ENCODE data around the gene LRRTM1. TPM values are rescaled to one million over a fixed set of nuclear protein-coding genes. Genes with fewer than 3 reads are reported as not detected.

Gene LRRTM1
- total RNA-seq, result 0.63 TPM
- 1.1 TPM for polyA plus RNA-seq

GRCh38 chr2:80303909-80304837 lies at the start of gene LRRTM1:
Gene LRRTM1, minus strand, starts transcription at chr2:80304752. Its CDS starts 933 bp downstream, at chr2:80303819.
- H3K4me3 ChIP-seq (ENCODE audit: low read depth, low read length), result peak within 1 kb of the TSS; percentile 30

GRCh38 chr2:80351231-80351630 lies 46.7 kb upstream of the LRRTM1 start:
- WGBS, result 92% methylated on average over 3 of the region's 3 CpGs
- Histone ChIP-seq H3K36me3 (ENCODE audit: insufficient read depth) (no peaks in the 10 kb centered on the region), H3K27ac (ENCODE audit: low read depth) (no peak overlapping the region), H3K4me1 (ENCODE audit: insufficient read depth) (no peaks in the 10 kb centered on the region), H3K4me3 (ENCODE audit: low read depth, low read length) (no peak overlapping the region)
- DNase-seq (ENCODE audit: extremely low spot score), result no peak

More at GRCh38 chr2:80303909-80304837, at the start of gene LRRTM1:
- WGBS, result 1% methylated on average over 64 of the region's 64 CpGs
- DNase-seq (ENCODE audit: extremely low spot score), result no peak
- Histone ChIP-seq H3K36me3 (ENCODE audit: insufficient read depth) (no peaks in the 10 kb centered on the region), H3K27ac (ENCODE audit: low read depth) (no peak within 1 kb of the TSS), H3K4me1 (ENCODE audit: insufficient read depth) (no peaks in the 10 kb centered on the region)

- DNase-seq (ENCODE audit: extremely low spot score), result no peak
- no peaks in the 10 kb centered on the region for H3K36me3 ChIP-seq (ENCODE audit: insufficient read depth)
- no peaks in the 10 kb centered on the region for H3K4me1 ChIP-seq (ENCODE audit: insufficient read depth)
- H3K4me3 ChIP-seq (ENCODE audit: low read depth, low read length), result no peak overlapping the region
- H3K27ac ChIP-seq (ENCODE audit: low read depth), result no peak overlapping the region
Observed at GRCh38 chr2:80348953-80349352, 44.4 kb upstream of the LRRTM1 start.

- H3K36me3 ChIP-seq (ENCODE audit: insufficient read depth), result no peaks in the 10 kb centered on the region
- no peak overlapping the region for H3K4me3 ChIP-seq (ENCODE audit: low read depth, low read length)
- WGBS, result 73% methylated on average over 1 of the region's 1 CpG
- no peak for DNase-seq (ENCODE audit: extremely low spot score)
- no peak overlapping the region for H3K27ac ChIP-seq (ENCODE audit: low read depth)
- no peaks in the 10 kb centered on the region for H3K4me1 ChIP-seq (ENCODE audit: insufficient read depth)
Observed at GRCh38 chr2:80348078-80348477, 43.5 kb upstream of the LRRTM1 start.

- Histone ChIP-seq H3K4me3 (ENCODE audit: low read depth, low read length) (no peak overlapping the region), H3K36me3 (ENCODE audit: insufficient read depth) (no peaks in the 10 kb centered on the region), H3K4me1 (ENCODE audit: insufficient read depth) (no peaks in the 10 kb centered on the region), H3K27ac (ENCODE audit: low read depth) (no peak overlapping the region)
- 81% methylated on average over 3 of the region's 3 CpGs for WGBS
- no peak for DNase-seq (ENCODE audit: extremely low spot score)
Observed at GRCh38 chr2:80340022-80340421, 35.5 kb upstream of the LRRTM1 start.

- H3K4me1 ChIP-seq (ENCODE audit: insufficient read depth), result no peaks in the 10 kb centered on the region
- no peak overlapping the region for H3K4me3 ChIP-seq (ENCODE audit: low read depth, low read length)
- no peaks in the 10 kb centered on the region for H3K36me3 ChIP-seq (ENCODE audit: insufficient read depth)
- WGBS, result 69% methylated on average over 2 of the region's 2 CpGs
- DNase-seq (ENCODE audit: extremely low spot score), result no peak
- no peak overlapping the region for H3K27ac ChIP-seq (ENCODE audit: low read depth)
Observed at GRCh38 chr2:80338794-80339193, 34.2 kb upstream of the LRRTM1 start.

- Histone ChIP-seq H3K36me3 (ENCODE audit: insufficient read depth) (no peaks in the 10 kb centered on the region), H3K4me1 (ENCODE audit: insufficient read depth) (no peaks in the 10 kb centered on the region), H3K4me3 (ENCODE audit: low read depth, low read length) (no peak overlapping the region), H3K27ac (ENCODE audit: low read depth) (no peak overlapping the region)
- 95% methylated on average over 1 of the region's 1 CpG for WGBS
- DNase-seq (ENCODE audit: extremely low spot score), result no peak
Observed at GRCh38 chr2:80335411-80335810, 30.9 kb upstream of the LRRTM1 start.

GRCh38 chr2:80333886-80334285 lies 29.3 kb upstream of the LRRTM1 start:
- H3K36me3 ChIP-seq (ENCODE audit: insufficient read depth), result no peaks in the 10 kb centered on the region
- H3K27ac ChIP-seq (ENCODE audit: low read depth), result no peak overlapping the region
- no peak overlapping the region for H3K4me3 ChIP-seq (ENCODE audit: low read depth, low read length)
- no peaks in the 10 kb centered on the region for H3K4me1 ChIP-seq (ENCODE audit: insufficient read depth)
- 88% methylated on average over 5 of the region's 5 CpGs for WGBS
- DNase-seq (ENCODE audit: extremely low spot score), result no peak

- H3K4me3 ChIP-seq (ENCODE audit: low read depth, low read length), result no peak overlapping the region
- H3K27ac ChIP-seq (ENCODE audit: low read depth), result no peak overlapping the region
- no peaks in the 10 kb centered on the region for H3K4me1 ChIP-seq (ENCODE audit: insufficient read depth)
- no peaks in the 10 kb centered on the region for H3K36me3 ChIP-seq (ENCODE audit: insufficient read depth)
- WGBS, result 79% methylated on average over 14 of the region's 14 CpGs
- DNase-seq (ENCODE audit: extremely low spot score), result no peak
Observed at GRCh38 chr2:80330527-80331450, 26.2 kb upstream of the LRRTM1 start.

GRCh38 chr2:80329491-80329890 lies 24.9 kb upstream of the LRRTM1 start:
- Histone ChIP-seq H3K4me3 (ENCODE audit: low read depth, low read length) (no peak overlapping the region), H3K27ac (ENCODE audit: low read depth) (no peak overlapping the region), H3K4me1 (ENCODE audit: insufficient read depth) (no peaks in the 10 kb centered on the region), H3K36me3 (ENCODE audit: insufficient read depth) (no peaks in the 10 kb centered on the region)
- DNase-seq (ENCODE audit: extremely low spot score), result no peak
- WGBS, result 90% methylated on average over 5 of the region's 5 CpGs

GRCh38 chr2:80328159-80328571 lies 23.6 kb upstream of the LRRTM1 start:
- Histone ChIP-seq H3K36me3 (ENCODE audit: insufficient read depth) (no peaks in the 10 kb centered on the region), H3K4me1 (ENCODE audit: insufficient read depth) (no peaks in the 10 kb centered on the region), H3K27ac (ENCODE audit: low read depth) (no peak overlapping the region), H3K4me3 (ENCODE audit: low read depth, low read length) (no peak overlapping the region)
- WGBS, result 74% methylated on average over 1 of the region's 1 CpG
- no peak for DNase-seq (ENCODE audit: extremely low spot score)

GRCh38 chr2:80326861-80327260 lies 22.3 kb upstream of the LRRTM1 start:
- Histone ChIP-seq H3K27ac (ENCODE audit: low read depth) (no peak overlapping the region), H3K4me3 (ENCODE audit: low read depth, low read length) (no peak overlapping the region), H3K4me1 (ENCODE audit: insufficient read depth) (no peaks in the 10 kb centered on the region), H3K36me3 (ENCODE audit: insufficient read depth) (no peaks in the 10 kb centered on the region)
- no peak for DNase-seq (ENCODE audit: extremely low spot score)
- 61% methylated on average over 1 of the region's 1 CpG for WGBS

- no peak for DNase-seq (ENCODE audit: extremely low spot score)
- H3K27ac ChIP-seq (ENCODE audit: low read depth), result no peak overlapping the region
- H3K4me1 ChIP-seq (ENCODE audit: insufficient read depth), result no peaks in the 10 kb centered on the region
- H3K4me3 ChIP-seq (ENCODE audit: low read depth, low read length), result no peak overlapping the region
- H3K36me3 ChIP-seq (ENCODE audit: insufficient read depth), result no peaks in the 10 kb centered on the region
Observed at GRCh38 chr2:80326214-80326613, 21.7 kb upstream of the LRRTM1 start.

- no peaks in the 10 kb centered on the region for H3K36me3 ChIP-seq (ENCODE audit: insufficient read depth)
- H3K27ac ChIP-seq (ENCODE audit: low read depth), result no peak overlapping the region
- no peak for DNase-seq (ENCODE audit: extremely low spot score)
- H3K4me3 ChIP-seq (ENCODE audit: low read depth, low read length), result no peak overlapping the region
- 73% methylated on average over 3 of the region's 3 CpGs for WGBS
- no peaks in the 10 kb centered on the region for H3K4me1 ChIP-seq (ENCODE audit: insufficient read depth)
Observed at GRCh38 chr2:80324525-80324924, 20.0 kb upstream of the LRRTM1 start.
